Choroid plexus epithelial cell (primary cell): ENCODE measurements around the gene CAMK1D.
A peak's percentile ranks its signal among the peaks of the same experiment; 100 is the strongest.

Experiments used
- DNase-seq: peaks from one replicate; pipeline ENCODE4 v3.0.0-alpha.2; 2010; ENCODE audit warnings: low read depth
- H3K4me3 ChIP-seq: 2 replicates; pipeline ENCODE4 v1.5.1; 2011; ENCODE audit warnings: low read depth, mild to moderate bottlenecking, control low read depth, low read length, moderate library complexity
- CTCF ChIP-seq: conservative IDR thresholded peaks from 2 replicates; pipeline ENCODE4 v1.5.1; 2011; ENCODE audit warnings: low read depth, mild to moderate bottlenecking, control low read depth, inconsistent platforms, low read length, moderate library complexity

CAMK1D gene

GRCh38 chr10:12564173-12564572 lies 214.8 kb downstream of the CAMK1D start:
- H3K4me3 ChIP-seq = no peak overlapping the region
- peak; percentile 63 for DNase-seq
- TF ChIP-seq CTCF = no peak

GRCh38 chr10:12566161-12567115 lies 217.1 kb downstream of the CAMK1D start:
- H3K4me3 ChIP-seq = no peak overlapping the region
- no peak for TF ChIP-seq CTCF
- DNase-seq = peak; percentile 63

- no peak overlapping the region for H3K4me3 ChIP-seq
- TF ChIP-seq CTCF = no peak
- DNase-seq = no peak
Observed at GRCh38 chr10:12568391-12569009, 219.2 kb downstream of the CAMK1D start.

- H3K4me3 ChIP-seq = no peak overlapping the region
- TF ChIP-seq CTCF = no peak
- DNase-seq = no peak
Observed at GRCh38 chr10:12572281-12572680, 222.9 kb downstream of the CAMK1D start.

- no peak for DNase-seq
- no peak overlapping the region for H3K4me3 ChIP-seq
- TF ChIP-seq CTCF = no peak
Observed at GRCh38 chr10:12577610-12578009, 228.3 kb downstream of the CAMK1D start.

- no peak for TF ChIP-seq CTCF
- peak; percentile 36 for DNase-seq
- H3K4me3 ChIP-seq = no peak overlapping the region
Observed at GRCh38 chr10:12579954-12580858, 230.9 kb downstream of the CAMK1D start.
